ENCODE measurements around the gene RTP3. TPM values are rescaled to one million over a fixed set of nuclear protein-coding genes. Genes with fewer than 3 reads are reported as not detected.

Gene RTP3
- total RNA-seq, 2 experiments from 2014 or later = not detected

- no peaks in the 10 kb centered on the region for H3K4me1 Mint-ChIP-seq (ENCODE audit: low read depth)
- no peak for DNase-seq
- no peak for ATAC-seq
- H3K27me3 Mint-ChIP-seq = no peaks in the 10 kb centered on the region
- intact Hi-C loops (cut with micrococcal nuclease) = no loop called here
- H3K27ac Mint-ChIP-seq = no peak overlapping the region
- TF ChIP-seq CTCF (IDR thresholded peaks at IDR 0.05) = no peak
- H3K9me3 Mint-ChIP-seq = no peaks in the 10 kb centered on the region
- POLR2A ChIA-PET = no interaction called here
- CTCF ChIA-PET = no interaction called here
- no peaks in the 10 kb centered on the region for H3K36me3 Mint-ChIP-seq (ENCODE audit: low read depth)
- H3K4me3 Mint-ChIP-seq = no peak overlapping the region
Measured at GRCh38 chr3:46523556-46523955, 25.8 kb downstream of the RTP3 start.

GRCh38 chr3:46524008-46524407 is 26.2 kb downstream of the RTP3 start:
- Mint-ChIP-seq H3K27ac (no peak overlapping the region), H3K4me3 (no peak overlapping the region), H3K36me3 (ENCODE audit: low read depth) (no peaks in the 10 kb centered on the region), H3K9me3 (no peaks in the 10 kb centered on the region), H3K4me1 (ENCODE audit: low read depth) (no peaks in the 10 kb centered on the region), H3K27me3 (no peaks in the 10 kb centered on the region)
- ATAC-seq = no peak
- no peak for DNase-seq
- intact Hi-C loops (cut with micrococcal nuclease) = no loop called here
- TF ChIP-seq CTCF (IDR thresholded peaks at IDR 0.05) = no peak
- POLR2A ChIA-PET = no interaction called here
- CTCF ChIA-PET = no interaction called here

- ChIA-PET CTCF (interaction anchor here (1.1 to 1.2 kb wide), 2 partner anchors 34 to 36 kb away, joined by 3 to 4 read pairs; no protein-coding TSS in a partner anchor), POLR2A (no interaction called here)
- H3K9me3 Mint-ChIP-seq = no peaks in the 10 kb centered on the region
- H3K4me3 Mint-ChIP-seq = no peak overlapping the region
- H3K27me3 Mint-ChIP-seq = no peaks in the 10 kb centered on the region
- H3K27ac Mint-ChIP-seq = no peak overlapping the region
- H3K36me3 Mint-ChIP-seq (ENCODE audit: low read depth) = no peaks in the 10 kb centered on the region
- no peaks in the 10 kb centered on the region for H3K4me1 Mint-ChIP-seq (ENCODE audit: low read depth)
- DNase-seq (no peak), ATAC-seq (no peak)
- TF ChIP-seq CTCF (IDR thresholded peaks at IDR 0.05) = no peak
- intact Hi-C loops (cut with micrococcal nuclease) = no loop called here
Measured at GRCh38 chr3:46524832-46525231, 27.1 kb downstream of the RTP3 start.

- Mint-ChIP-seq H3K4me1 (ENCODE audit: low read depth) (no peaks in the 10 kb centered on the region), H3K27ac (no peak overlapping the region), H3K4me3 (no peak overlapping the region), H3K9me3 (no peaks in the 10 kb centered on the region), H3K27me3 (no peaks in the 10 kb centered on the region), H3K36me3 (ENCODE audit: low read depth) (no peaks in the 10 kb centered on the region)
- intact Hi-C loops (cut with micrococcal nuclease) = no loop called here
- ATAC-seq = no peak
- CTCF ChIA-PET = interaction anchor here (1.1 to 2.8 kb wide), 2 partner anchors 12 to 38 kb away, joined by 3 to 9 read pairs; no protein-coding TSS in a partner anchor
- no peak for TF ChIP-seq CTCF (IDR thresholded peaks at IDR 0.05)
- POLR2A ChIA-PET = interaction anchor here (0.5 to 1.8 kb wide), 2 partner anchors 11 to 491 kb away, joined by 3 to 5 read pairs; no protein-coding TSS in a partner anchor
- DNase-seq = no peak
Measured at GRCh38 chr3:46527239-46527638, 29.5 kb downstream of the RTP3 start.

GRCh38 chr3:46533091-46533490 is 35.3 kb downstream of the RTP3 start:
- Mint-ChIP-seq H3K4me3 (no peak overlapping the region), H3K36me3 (ENCODE audit: low read depth) (no peaks in the 10 kb centered on the region), H3K27me3 (peaks cover 2% of the 10 kb centered on the region), H3K27ac (no peak overlapping the region), H3K9me3 (no peaks in the 10 kb centered on the region), H3K4me1 (ENCODE audit: low read depth) (peaks cover 22% of the 10 kb centered on the region)
- no peak for DNase-seq
- ChIA-PET CTCF (interaction anchor here (1.1 to 2.2 kb wide), 4 partner anchors 16 to 45 kb away, joined by 3 to 6 read pairs (median 4); partner anchors contain the start of gene RTP3), POLR2A (no interaction called here)
- intact Hi-C loops (cut with micrococcal nuclease) = no loop called here
- no peak for ATAC-seq
- TF ChIP-seq CTCF (IDR thresholded peaks at IDR 0.05) = no peak

Measured in activated CD8-positive, alpha-beta T cell treated with anti-CD3 and anti-CD28 coated beads for 36 hours (primary cell).